H9 (cell line): ENCODE data around the gene ACAD9. TPM values are rescaled to one million over a fixed set of nuclear protein-coding genes. Genes with fewer than 3 reads are reported as not detected.

ENCODE experiments used
- DNase-seq: peaks from one replicate; pipeline ENCODE4 v3.0.0-alpha.2; 2017
- H2AFZ ChIP-seq: one replicate; pipeline ENCODE4 v1.6.1; 2013; ENCODE audit warnings: mild to moderate bottlenecking, low read length, control low read depth, moderate library complexity
- H2AK5ac ChIP-seq: 2 replicates; pipeline ENCODE4 v1.6.1; 2013; ENCODE audit warnings: low read length, control low read depth, mixed read lengths; ENCODE audit not compliant: insufficient read length
- H2BK120ac ChIP-seq: one replicate; pipeline ENCODE4 v1.6.1; 2013; ENCODE audit warnings: low read depth, mild to moderate bottlenecking, low read length, control low read depth, inconsistent platforms; ENCODE audit not compliant: poor library complexity, severe bottlenecking
- H2BK12ac ChIP-seq: 2 replicates; pipeline ENCODE4 v1.6.1; 2013; ENCODE audit warnings: low read length, control low read depth, mixed read lengths, low read depth; ENCODE audit not compliant: insufficient read length
- H2BK15ac ChIP-seq: 2 replicates; pipeline ENCODE4 v1.6.1; 2013; ENCODE audit warnings: low read depth, low read length, control low read depth
- H2BK20ac ChIP-seq: one replicate; pipeline ENCODE4 v1.6.1; 2013; ENCODE audit warnings: low read depth, mild to moderate bottlenecking, low read length, control low read depth, inconsistent platforms; ENCODE audit not compliant: poor library complexity, severe bottlenecking
- H2BK5ac ChIP-seq: 2 replicates; pipeline ENCODE4 v1.6.1; 2013; ENCODE audit warnings: low read length, control low read depth, mixed read lengths; ENCODE audit not compliant: insufficient read length
- H3K14ac ChIP-seq: 2 replicates; pipeline ENCODE4 v1.6.1; 2013; ENCODE audit warnings: low read length, control low read depth; ENCODE audit not compliant: insufficient read depth
- H3K18ac ChIP-seq: 2 replicates; pipeline ENCODE4 v1.6.1; 2013; ENCODE audit warnings: low read depth, mild to moderate bottlenecking, mixed read lengths, low read length, control low read depth; ENCODE audit not compliant: insufficient read length
- H3K23ac ChIP-seq: 2 replicates; pipeline ENCODE4 v1.6.1; 2013; ENCODE audit warnings: low read length, control low read depth, mixed read lengths, low read depth; ENCODE audit not compliant: insufficient read length
- H3K23me2 ChIP-seq: 2 replicates; pipeline ENCODE4 v1.6.1; 2013; ENCODE audit warnings: low read depth, mild to moderate bottlenecking, mixed read lengths, low read length, control low read depth; ENCODE audit not compliant: insufficient read length, poor library complexity, severe bottlenecking
- H3K27ac ChIP-seq: 2 replicates; pipeline ENCODE4 v1.5.1; 2013; ENCODE audit warnings: low read length, control low read depth, mixed read lengths, low read depth; ENCODE audit not compliant: insufficient read length
- H3K27me3 ChIP-seq: 2 replicates; pipeline ENCODE4 v1.6.1; 2013; ENCODE audit warnings: low read length, control low read depth, inconsistent platforms; ENCODE audit not compliant: insufficient read depth
- H3K4ac ChIP-seq: 2 replicates; pipeline ENCODE4 v1.6.1; 2013; ENCODE audit warnings: low read depth, mild to moderate bottlenecking, control low read depth, inconsistent platforms, low read length, moderate library complexity
- H3K4me1 ChIP-seq: 2 replicates; pipeline ENCODE4 v1.6.1; 2013; ENCODE audit warnings: low read length, control low read depth, inconsistent platforms; ENCODE audit not compliant: insufficient read depth
- H3K4me2 ChIP-seq: 2 replicates; pipeline ENCODE4 v1.6.1; 2013; ENCODE audit warnings: low read length, control low read depth, mixed read lengths; ENCODE audit not compliant: insufficient read length, insufficient read depth
- H3K56ac ChIP-seq: 2 replicates; pipeline ENCODE4 v1.6.1; 2013; ENCODE audit warnings: low read depth, mild to moderate bottlenecking, mixed read lengths, low read length, control low read depth; ENCODE audit not compliant: insufficient read length
- H3K79me1 ChIP-seq: 2 replicates; pipeline ENCODE4 v1.6.1; 2013; ENCODE audit warnings: low read depth, mild to moderate bottlenecking, moderate library complexity, low read length, control low read depth, inconsistent platforms; ENCODE audit not compliant: insufficient read depth, poor library complexity, severe bottlenecking
- H3K79me2 ChIP-seq: 2 replicates; pipeline ENCODE4 v1.6.1; 2013; ENCODE audit warnings: low read length, control low read depth, inconsistent platforms; ENCODE audit not compliant: insufficient read depth
- H3K9ac ChIP-seq: 2 replicates; pipeline ENCODE4 v1.6.1; 2013; ENCODE audit warnings: low read length, control low read depth, mixed read lengths; ENCODE audit not compliant: insufficient read length; ENCODE audit errors: extremely low read depth
- H3K9me3 ChIP-seq: one replicate; pipeline ENCODE4 v1.6.1; 2013; ENCODE audit warnings: low read depth, low read length, inconsistent platforms; ENCODE audit not compliant: control insufficient read depth
- H3T11ph ChIP-seq: one replicate; pipeline ENCODE4 v1.6.1; 2013; ENCODE audit warnings: mild to moderate bottlenecking, low read length, control low read depth, inconsistent platforms
- H4K20me1 ChIP-seq: one replicate; pipeline ENCODE4 v1.6.1; 2013; ENCODE audit not compliant: control insufficient read depth, insufficient read length, insufficient read depth
- H4K5ac ChIP-seq: 2 replicates; pipeline ENCODE4 v1.6.1; 2013; ENCODE audit warnings: low read depth, mild to moderate bottlenecking, mixed read lengths, low read length, control low read depth; ENCODE audit not compliant: insufficient read length
- H4K8ac ChIP-seq: replicated peaks from 2 replicates; pipeline ENCODE4 v1.6.1; 2013; ENCODE audit warnings: low read length, control low read depth, mixed read lengths, low read depth; ENCODE audit not compliant: insufficient read length
- H4K91ac ChIP-seq: 2 replicates; pipeline ENCODE4 v1.6.1; 2013; ENCODE audit warnings: low read depth, mild to moderate bottlenecking, moderate library complexity, mixed read lengths, low read length, control low read depth; ENCODE audit not compliant: insufficient read length
- H3K27ac Mint-ChIP-seq, 3 experiments: 2 replicates in 2 of 3; 3 replicates in 1 of 3; pipeline ENCODE4 v1.8.0; 2020 to 2021; ENCODE audit warnings: mixed read lengths in 3 of 3, mild to moderate bottlenecking in 1 of 3, moderate library complexity in 1 of 3
- H3K27me3 Mint-ChIP-seq: 2 replicates; pipeline ENCODE4 v1.8.0; 2021; ENCODE audit warnings: low read depth, mild to moderate bottlenecking, moderate library complexity, mixed read lengths
- H3K36me3 Mint-ChIP-seq, 3 experiments: 2 replicates in 2 of 3; 3 replicates in 1 of 3; pipeline ENCODE4 v1.8.0; 2020 to 2021; ENCODE audit warnings: low read depth in 3 of 3, mixed read lengths in 3 of 3; ENCODE audit not compliant: insufficient read depth in 1 of 3
- H3K4me1 Mint-ChIP-seq, 2 experiments: 2 replicates each; pipeline ENCODE4 v1.8.0; 2020; ENCODE audit warnings: mixed read lengths in 2 of 2
- H3K4me3 Mint-ChIP-seq, 2 experiments: 2 replicates in 1 of 2; 3 replicates in 1 of 2; pipeline ENCODE4 v1.8.0; 2020 to 2021; ENCODE audit warnings: mild to moderate bottlenecking in 2 of 2, mixed read lengths in 2 of 2, moderate library complexity in 1 of 2
- H3K9me3 Mint-ChIP-seq, 2 experiments: 2 replicates in 1 of 2; 3 replicates in 1 of 2; pipeline ENCODE4 v1.8.0; 2020; ENCODE audit warnings: mild to moderate bottlenecking in 2 of 2, mixed read lengths in 2 of 2, moderate library complexity in 1 of 2
- WGBS: extraction: QIAGEN DNeasy Blood & Tissue Kit; methylation state at CpG from one replicate; pipeline ENCODE4 v1.1.7; 2013; ENCODE audit warnings: missing lambda C conversion rate, low lambda C conversion rate, mixed read lengths; ENCODE audit not compliant: insufficient read length; ENCODE audit errors: extremely low coverage; 5-methylcytosine and 5-hydroxymethylcytosine counted together
- total RNA-seq: library from RNA; stranded (reverse); gene quantifications from 2 replicates; pipeline ENCODE4 v1.2.1, GENCODE V29; 2021
- TF ChIP-seq, protein P1 (sequence below): fragments of 200-600 bp; sonication (generic); conservative IDR thresholded peaks from 3 replicates; pipeline ENCODE4 v1.8.0; 2021; ENCODE audit warnings: antibody characterized with exemption, mild to moderate bottlenecking

ACAD9 gene
- total RNA-seq, 1 experiment from 2014 or later = 43.1 TPM

DNA sequence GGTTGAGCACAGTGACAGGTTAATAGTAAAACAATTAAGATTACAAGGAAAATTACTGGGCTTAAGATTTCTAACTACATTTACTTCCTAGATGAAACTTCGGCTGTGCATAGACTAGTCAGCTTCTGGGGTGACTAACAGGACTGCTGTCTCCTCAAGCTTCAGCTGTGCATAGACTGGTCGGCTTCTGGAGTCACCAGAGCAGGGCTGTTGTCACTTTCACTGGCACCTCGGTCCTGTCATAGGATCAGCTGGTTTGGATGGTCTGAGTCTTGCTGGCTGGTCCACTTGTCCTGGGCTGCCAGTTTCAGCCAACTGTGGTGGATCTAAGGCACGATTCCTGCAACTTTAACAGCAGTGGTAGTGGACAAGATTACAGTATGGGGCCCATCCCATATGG, 23.9 kb upstream of the ACAD9 start:
- no peaks in the 10 kb centered on the region for H4K20me1 ChIP-seq
- no peak overlapping the region for H4K8ac ChIP-seq
- H3K18ac ChIP-seq = no peak overlapping the region
- WGBS = no CpG with 5 or more reads among the region's 4 CpGs
- H4K5ac ChIP-seq = no peak overlapping the region
- H2BK120ac ChIP-seq = no peak overlapping the region
- H3K4me1 ChIP-seq = no peaks in the 10 kb centered on the region
- H4K91ac ChIP-seq = no peak overlapping the region
- peaks cover 49% of the 10 kb centered on the region for H3K9me3 ChIP-seq
- no peak overlapping the region for H3K27ac ChIP-seq
- H3K9ac ChIP-seq = no peak overlapping the region
- Mint-ChIP-seq H3K4me3 (no peak overlapping the region), H3K4me1 (peaks cover 0 to 5% of the 10 kb centered on the region in 2 experiments; a peak in 2 of 4 replicates), H3K36me3 (peaks cover 37 to 39% (median 39%) of the 10 kb centered on the region in 3 experiments), H3K9me3 (peaks cover 60 to 75% of the 10 kb centered on the region in 2 experiments), H3K27ac (no peak overlapping the region), H3K27me3 (peaks cover 11% of the 10 kb centered on the region)
- no peaks in the 10 kb centered on the region for H3K23me2 ChIP-seq
- no peak overlapping the region for H3K4ac ChIP-seq
- H3K4me2 ChIP-seq = no peak overlapping the region
- TF ChIP-seq, protein P1, sequence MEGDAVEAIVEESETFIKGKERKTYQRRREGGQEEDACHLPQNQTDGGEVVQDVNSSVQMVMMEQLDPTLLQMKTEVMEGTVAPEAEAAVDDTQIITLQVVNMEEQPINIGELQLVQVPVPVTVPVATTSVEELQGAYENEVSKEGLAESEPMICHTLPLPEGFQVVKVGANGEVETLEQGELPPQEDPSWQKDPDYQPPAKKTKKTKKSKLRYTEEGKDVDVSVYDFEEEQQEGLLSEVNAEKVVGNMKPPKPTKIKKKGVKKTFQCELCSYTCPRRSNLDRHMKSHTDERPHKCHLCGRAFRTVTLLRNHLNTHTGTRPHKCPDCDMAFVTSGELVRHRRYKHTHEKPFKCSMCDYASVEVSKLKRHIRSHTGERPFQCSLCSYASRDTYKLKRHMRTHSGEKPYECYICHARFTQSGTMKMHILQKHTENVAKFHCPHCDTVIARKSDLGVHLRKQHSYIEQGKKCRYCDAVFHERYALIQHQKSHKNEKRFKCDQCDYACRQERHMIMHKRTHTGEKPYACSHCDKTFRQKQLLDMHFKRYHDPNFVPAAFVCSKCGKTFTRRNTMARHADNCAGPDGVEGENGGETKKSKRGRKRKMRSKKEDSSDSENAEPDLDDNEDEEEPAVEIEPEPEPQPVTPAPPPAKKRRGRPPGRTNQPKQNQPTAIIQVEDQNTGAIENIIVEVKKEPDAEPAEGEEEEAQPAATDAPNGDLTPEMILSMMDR = no peak
- H3K27me3 ChIP-seq = no peaks in the 10 kb centered on the region
- H3K14ac ChIP-seq = no peak overlapping the region
- H3K79me1 ChIP-seq = no peaks in the 10 kb centered on the region
- H3T11ph ChIP-seq = no peak overlapping the region
- no peak overlapping the region for H2BK15ac ChIP-seq
- no peak overlapping the region for H3K56ac ChIP-seq
- no peak overlapping the region for H3K23ac ChIP-seq
- no peak overlapping the region for H2BK20ac ChIP-seq
- H2AFZ ChIP-seq = no peak overlapping the region
- no peak overlapping the region for H2BK5ac ChIP-seq
- no peak overlapping the region for H2AK5ac ChIP-seq
- H3K79me2 ChIP-seq = no peaks in the 10 kb centered on the region
- DNase-seq = no peak
- no peak overlapping the region for H2BK12ac ChIP-seq
